ENCODE results near the gene AGPAT4.

AGPAT4 gene

GRCh38 chr6:161292145-161292544 is 18.3 kb upstream of the AGPAT4 start:
- no peak overlapping the region for H3K4me2 ChIP-seq (ENCODE audit: low read length)
- no peaks in the 10 kb centered on the region for H4K20me1 ChIP-seq (ENCODE audit: insufficient read depth, low read length)
- no peaks in the 10 kb centered on the region for H3K27me3 ChIP-seq (ENCODE audit: insufficient read depth, low read length)
- no peak overlapping the region for H3K27ac ChIP-seq (ENCODE audit: low read depth, low read length, poor library complexity, severe bottlenecking)
- no peaks in the 10 kb centered on the region for H3F3A ChIP-seq (ENCODE audit: insufficient read depth, low read length)
- TF ChIP-seq CTCF (IDR thresholded peaks at IDR 0.05; ENCODE audit: low read length): no peak
- TF ChIP-seq EZH2 (IDR thresholded peaks at IDR 0.05; ENCODE audit: borderline replicate concordance, low read length): no peak
- H2AFZ ChIP-seq (ENCODE audit: low read length): no peak overlapping the region
- no peaks in the 10 kb centered on the region for H3K9me3 ChIP-seq (ENCODE audit: low read length)
- H3K36me3 ChIP-seq (ENCODE audit: insufficient read depth, low read length): no peaks in the 10 kb centered on the region
- H3K4me1 ChIP-seq (ENCODE audit: insufficient read depth, low read length, severe bottlenecking): no peaks in the 10 kb centered on the region
- H3K9ac ChIP-seq (ENCODE audit: low read length): no peak overlapping the region
- no peak overlapping the region for H3K4me3 ChIP-seq (ENCODE audit: low read depth, low read length, poor library complexity, severe bottlenecking)
- no peaks in the 10 kb centered on the region for H3K79me2 ChIP-seq (ENCODE audit: insufficient read depth, low read length)
- H3K9me2 ChIP-seq (ENCODE audit: low read depth, low read length): no peaks in the 10 kb centered on the region

GRCh38 chr6:161290751-161291150 is 16.9 kb upstream of the AGPAT4 start:
- no peaks in the 10 kb centered on the region for H3K27me3 ChIP-seq (ENCODE audit: insufficient read depth, low read length)
- no peaks in the 10 kb centered on the region for H4K20me1 ChIP-seq (ENCODE audit: insufficient read depth, low read length)

GRCh38 chr6:161284653-161285052 is 10.8 kb upstream of the AGPAT4 start:
- no peak overlapping the region for H3K9ac ChIP-seq (ENCODE audit: low read length)
- H3K4me3 ChIP-seq (ENCODE audit: low read depth, low read length, poor library complexity, severe bottlenecking): no peak overlapping the region
- H3K4me2 ChIP-seq (ENCODE audit: low read length): no peak overlapping the region
- no peak overlapping the region for H3K27ac ChIP-seq (ENCODE audit: low read depth, low read length, poor library complexity, severe bottlenecking)
- H3K9me2 ChIP-seq (ENCODE audit: low read depth, low read length): no peaks in the 10 kb centered on the region
- H2AFZ ChIP-seq (ENCODE audit: low read length): no peak overlapping the region
- no peaks in the 10 kb centered on the region for H3K79me2 ChIP-seq (ENCODE audit: insufficient read depth, low read length)
- H3F3A ChIP-seq (ENCODE audit: insufficient read depth, low read length): no peaks in the 10 kb centered on the region
- no peaks in the 10 kb centered on the region for H3K9me3 ChIP-seq (ENCODE audit: low read length)
- no peaks in the 10 kb centered on the region for H3K36me3 ChIP-seq (ENCODE audit: insufficient read depth, low read length)
- no peaks in the 10 kb centered on the region for H3K27me3 ChIP-seq (ENCODE audit: insufficient read depth, low read length)
- no peaks in the 10 kb centered on the region for H3K4me1 ChIP-seq (ENCODE audit: insufficient read depth, low read length, severe bottlenecking)
- no peaks in the 10 kb centered on the region for H4K20me1 ChIP-seq (ENCODE audit: insufficient read depth, low read length)
- TF ChIP-seq CTCF (IDR thresholded peaks at IDR 0.05; ENCODE audit: low read length) (no peak), EZH2 (IDR thresholded peaks at IDR 0.05; ENCODE audit: borderline replicate concordance, low read length) (no peak)

More at GRCh38 chr6:161290751-161291150, 16.9 kb upstream of the AGPAT4 start:
- no peaks in the 10 kb centered on the region for H3K4me1 ChIP-seq (ENCODE audit: insufficient read depth, low read length, severe bottlenecking)
- no peak overlapping the region for H3K4me3 ChIP-seq (ENCODE audit: low read depth, low read length, poor library complexity, severe bottlenecking)
- no peaks in the 10 kb centered on the region for H3K36me3 ChIP-seq (ENCODE audit: insufficient read depth, low read length)
- no peaks in the 10 kb centered on the region for H3K9me3 ChIP-seq (ENCODE audit: low read length)
- no peaks in the 10 kb centered on the region for H3K9me2 ChIP-seq (ENCODE audit: low read depth, low read length)
- no peaks in the 10 kb centered on the region for H3F3A ChIP-seq (ENCODE audit: insufficient read depth, low read length)
- no peak overlapping the region for H3K9ac ChIP-seq (ENCODE audit: low read length)
- no peak overlapping the region for H2AFZ ChIP-seq (ENCODE audit: low read length)
- no peak overlapping the region for H3K27ac ChIP-seq (ENCODE audit: low read depth, low read length, poor library complexity, severe bottlenecking)
- TF ChIP-seq EZH2 (IDR thresholded peaks at IDR 0.05; ENCODE audit: borderline replicate concordance, low read length): no peak
- no peak for TF ChIP-seq CTCF (IDR thresholded peaks at IDR 0.05; ENCODE audit: low read length)
- H3K79me2 ChIP-seq (ENCODE audit: insufficient read depth, low read length): no peaks in the 10 kb centered on the region
- H3K4me2 ChIP-seq (ENCODE audit: low read length): no peak overlapping the region

Measured in OCI-LY1 (cell line).